Activated B cell treated with CpG ODN at 0.5 μM for 24 hours (primary cell): ENCODE measurements around the gene ARHGAP32. TPM values are rescaled to one million over a fixed set of nuclear protein-coding genes. Genes with fewer than 3 reads are reported as not detected.

Source experiments
- ATAC-seq: fragments of 200-7000 bp; cut with Tn5 transposase; one replicate; pipeline ENCODE4 v1.10.0; 2021; ENCODE audit warnings: low read depth, mild to moderate bottlenecking, moderate library complexity
- CTCF ChIA-PET: fragments of 350-600 bp; sonication (Branson Sonifier 250); formaldehyde crosslinking; loops from one replicate; lab custom pipeline; 2021; ENCODE audit warnings: antibody characterized with exemption; lab: Charles Lee
- POLR2A ChIA-PET: fragments of 350-600 bp; sonication (Branson Sonifier 250); formaldehyde crosslinking; loops from one replicate; lab custom pipeline; 2021; ENCODE audit warnings: antibody characterized with exemption; lab: Charles Lee
- DNase-seq: peaks from one replicate; pipeline ENCODE4 v3.0.0; 2022
- H3K27ac Mint-ChIP-seq: one replicate; pipeline ENCODE4 v1.8.0; 2020; ENCODE audit warnings: mixed read lengths
- H3K27me3 Mint-ChIP-seq: one replicate; pipeline ENCODE4 v1.8.0; 2021; ENCODE audit warnings: mixed read lengths
- H3K36me3 Mint-ChIP-seq: one replicate; pipeline ENCODE4 v1.8.0; 2021; ENCODE audit warnings: low read depth, mixed read lengths
- H3K4me1 Mint-ChIP-seq: one replicate; pipeline ENCODE4 v1.8.0; 2021; ENCODE audit warnings: mixed read lengths
- H3K4me3 Mint-ChIP-seq: one replicate; pipeline ENCODE4 v1.8.0; 2020; ENCODE audit warnings: mild to moderate bottlenecking, mixed read lengths
- H3K9me3 Mint-ChIP-seq: one replicate; pipeline ENCODE4 v1.8.0; 2020; ENCODE audit warnings: mixed read lengths
- CTCF ChIP-seq: fragments of 200-600 bp; IDR thresholded peaks from one replicate; pipeline ENCODE4 v1.8.0; 2022; ENCODE audit warnings: antibody characterized with exemption, mild to moderate bottlenecking
- intact Hi-C: fragments of 100-400 bp; cut with micrococcal nuclease; formaldehyde crosslinking; loops from one replicate; pipeline ENCODE4 v1.15.1; 2024
- total RNA-seq: library from RNA; stranded (reverse); gene quantifications from 2 replicates; pipeline ENCODE4 v1.2.3, GENCODE V29; 2022

ARHGAP32 gene
- total RNA-seq, 1 donor from 2014 or later: 6.0 TPM

- H3K9me3 Mint-ChIP-seq: no peaks in the 10 kb centered on the region
- H3K4me3 Mint-ChIP-seq: no peak overlapping the region
- ATAC-seq (no peak), DNase-seq (no peak)
- no peak for TF ChIP-seq CTCF
- POLR2A ChIA-PET: no interaction called here
- peaks cover 5% of the 10 kb centered on the region for H3K27me3 Mint-ChIP-seq
- no peaks in the 10 kb centered on the region for H3K36me3 Mint-ChIP-seq
- intact Hi-C loops: loop anchor here (5.0 kb wide), 1 partner anchor 34 kb away; the partner anchor contains the start of gene KCNJ5
- peaks cover 17% of the 10 kb centered on the region for H3K4me1 Mint-ChIP-seq
- CTCF ChIA-PET: no interaction called here
- H3K27ac Mint-ChIP-seq: no peak overlapping the region
Observed at GRCh38 chr11:128926000-128926399, 266.1 kb downstream of the ARHGAP32 start.

- POLR2A ChIA-PET: no interaction called here
- intact Hi-C loops: loop anchor here (5.0 kb wide), 1 partner anchor 33 kb away; the partner anchor contains the start of gene KCNJ5
- Mint-ChIP-seq H3K27me3 (peaks cover 10% of the 10 kb centered on the region), H3K9me3 (no peaks in the 10 kb centered on the region), H3K4me1 (peaks cover 17% of the 10 kb centered on the region), H3K4me3 (no peak overlapping the region), H3K36me3 (no peaks in the 10 kb centered on the region), H3K27ac (no peak overlapping the region)
- CTCF ChIA-PET: no interaction called here
- ATAC-seq (no peak), DNase-seq (no peak)
- no peak for TF ChIP-seq CTCF
Observed at GRCh38 chr11:128925250-128925600, 266.9 kb downstream of the ARHGAP32 start.

GRCh38 chr11:128924510-128925249 is 267.4 kb downstream of the ARHGAP32 start:
- POLR2A ChIA-PET: no interaction called here

GRCh38 chr11:128924104-128924503 is 268.0 kb downstream of the ARHGAP32 start:
- Mint-ChIP-seq H3K4me1 (peaks cover 13% of the 10 kb centered on the region), H3K4me3 (no peak overlapping the region), H3K9me3 (no peaks in the 10 kb centered on the region), H3K36me3 (no peaks in the 10 kb centered on the region), H3K27me3 (peaks cover 19% of the 10 kb centered on the region), H3K27ac (no peak overlapping the region)
- no peak for TF ChIP-seq CTCF
- ATAC-seq (no peak), DNase-seq (no peak)
- intact Hi-C loops: no loop called here
- ChIA-PET CTCF (no interaction called here), POLR2A (no interaction called here)

More at GRCh38 chr11:128924510-128925249, 267.4 kb downstream of the ARHGAP32 start:
- Mint-ChIP-seq H3K9me3 (no peaks in the 10 kb centered on the region), H3K36me3 (no peaks in the 10 kb centered on the region), H3K27ac (no peak overlapping the region), H3K27me3 (peaks cover 15% of the 10 kb centered on the region), H3K4me3 (no peak overlapping the region), H3K4me1 (peaks cover 16% of the 10 kb centered on the region)
- ATAC-seq (no peak), DNase-seq (no peak)
- CTCF ChIA-PET: no interaction called here
- intact Hi-C loops: loop anchor here (5.0 kb wide), 1 partner anchor 32 kb away; the partner anchor contains the start of gene KCNJ5
- TF ChIP-seq CTCF: no peak

GRCh38 chr11:128921793-128922192 is 270.3 kb downstream of the ARHGAP32 start:
- Mint-ChIP-seq H3K4me3 (no peak overlapping the region), H3K36me3 (no peaks in the 10 kb centered on the region), H3K27ac (no peak overlapping the region), H3K27me3 (peaks cover 25% of the 10 kb centered on the region), H3K9me3 (no peaks in the 10 kb centered on the region), H3K4me1 (peaks cover 4% of the 10 kb centered on the region)
- ChIA-PET POLR2A (no interaction called here), CTCF (no interaction called here)
- DNase-seq: no peak
- intact Hi-C loops: no loop called here
- no peak for TF ChIP-seq CTCF
- ATAC-seq: no peak
